HCT116 (cell line): ENCODE data around the gene SEMA6B. TPM values are rescaled to one million over a fixed set of nuclear protein-coding genes. Genes with fewer than 3 reads are reported as not detected.

ENCODE experiments used
- ATAC-seq: fragments of 200-7000 bp; cut with Tn5 transposase; 2 replicates; pipeline ENCODE4 v1.9.1; 2020; ENCODE audit warnings: mild to moderate bottlenecking, moderate library complexity
- BruUV-seq: library from RNA; stranded (reverse); fragments of 400-500 nt; replicated peaks from 2 replicates; lab custom pipeline; 2021; lab: Mats Ljungman, UMichigan
- CTCF ChIA-PET: fragments of 300-600 bp; sonication (Branson Sonifier 250); formaldehyde crosslinking; loops from one replicate; lab custom pipeline; 2021; ENCODE audit warnings: antibody characterized with exemption; lab: Charles Lee
- POLR2A ChIA-PET: fragments of 300-600, 350-600 bp; sonication (Branson Sonifier 250); formaldehyde crosslinking; loops from one replicate; lab custom pipeline; 2021; ENCODE audit warnings: antibody characterized with exemption; lab: Charles Lee
- RAD21 ChIA-PET, 2 experiments: fragments of 300-600 bp; sonication (Branson Sonifier 250); formaldehyde crosslinking; loops; one replicate each; lab custom pipeline; 2023; ENCODE audit warnings: low total read pairs in 2 of 2; ENCODE audit not compliant: uncharacterized antibody in 2 of 2, unreplicated experiment in 2 of 2, low non-redundant PET in 1 of 2; lab: Charles Lee
- DNase-seq: peaks from one replicate; pipeline ENCODE4 v3.0.0-alpha.2; 2010; ENCODE audit warnings: low read depth, low spot score
- H2AFZ ChIP-seq: fragments of 200-600 bp; shearing (Covaris generic), sonication (generic); 2 replicates; pipeline ENCODE4 v1.6.1; 2017; ENCODE audit warnings: low read depth, mixed run types, mixed read lengths, antibody characterized with exemption, low read length; ENCODE audit not compliant: poor library complexity, severe bottlenecking
- H3K27ac ChIP-seq: 2 replicates; pipeline ENCODE4 v1.5.1; 2012; ENCODE audit warnings: low read depth, low read length
- H3K27me3 ChIP-seq: fragments of 200-600 bp; sonication (generic); 2 replicates; pipeline ENCODE4 v1.6.1; 2016; ENCODE audit warnings: mixed run types, low read length, mixed read lengths; ENCODE audit not compliant: insufficient read depth
- H3K36me3 ChIP-seq, 2 experiments: fragments of 200-500 bp in 1 of 2; fragments of 200-600 bp in 1 of 2; sonication (Bioruptor generic) in 1 of 2; sonication (generic) in 1 of 2; 2 replicates each; pipeline versions ENCODE4 v1.5.1 to v1.6.1; 2014 to 2016; ENCODE audit warnings: low read length in 2 of 2, inconsistent platforms in 1 of 2, mixed read lengths in 1 of 2, mixed run types in 1 of 2; ENCODE audit not compliant: insufficient read depth in 2 of 2, control insufficient read depth in 1 of 2
- H3K4me1 ChIP-seq, 2 experiments: fragments of 200-600 bp in 1 of 2; sonication (generic) in 1 of 2; 2 replicates each; pipeline versions ENCODE4 v1.5.1 to v1.6.1; 2012 to 2017; ENCODE audit warnings: low read length in 2 of 2, inconsistent platforms in 1 of 2, mild to moderate bottlenecking in 1 of 2, mixed read lengths in 1 of 2, mixed run types in 1 of 2, moderate library complexity in 1 of 2; ENCODE audit not compliant: insufficient read depth in 2 of 2, control insufficient read depth in 1 of 2
- H3K4me2 ChIP-seq: fragments of 200-600 bp; sonication (generic); 2 replicates; pipeline ENCODE4 v1.6.1; 2017; ENCODE audit warnings: mixed run types, low read length, mixed read lengths
- H3K4me3 ChIP-seq, 2 experiments: fragments of 200-600 bp in 1 of 2; sonication (generic) in 1 of 2; replicated peaks in 1 of 2; 2 replicates each; pipeline ENCODE4 v1.5.1; 2011 to 2016; ENCODE audit warnings: low read length in 2 of 2, control low read depth in 1 of 2, low read depth in 1 of 2, mild to moderate bottlenecking in 1 of 2, mixed read lengths in 1 of 2, mixed run types in 1 of 2
- H3K79me2 ChIP-seq: fragments of 200-600 bp; sonication (generic); 2 replicates; pipeline ENCODE4 v1.6.1; 2017; ENCODE audit warnings: mild to moderate bottlenecking, mixed run types, low read length, moderate library complexity, mixed read lengths; ENCODE audit not compliant: insufficient read depth
- H3K9ac ChIP-seq: fragments of 200-600 bp; sonication (generic); 2 replicates; pipeline ENCODE4 v1.6.1; 2016; ENCODE audit warnings: low read length, mixed read lengths
- H3K9me2 ChIP-seq: fragments of 200-600 bp; sonication (generic), shearing (Covaris generic); 2 replicates; pipeline ENCODE4 v1.6.1; 2017; ENCODE audit warnings: mixed run types, mild to moderate bottlenecking, moderate library complexity; ENCODE audit not compliant: insufficient read depth
- H3K9me3 ChIP-seq, 2 experiments: fragments of 200-500 bp in 1 of 2; fragments of 200-600 bp in 1 of 2; sonication (Bioruptor generic) in 1 of 2; sonication (generic) in 1 of 2; 2 replicates each; pipeline ENCODE4 v1.6.1; 2014 to 2017; ENCODE audit warnings: low read length in 2 of 2, mixed read lengths in 2 of 2, inconsistent platforms in 1 of 2, low read depth in 1 of 2, mild to moderate bottlenecking in 1 of 2, mixed run types in 1 of 2, moderate library complexity in 1 of 2; ENCODE audit not compliant: control insufficient read depth in 1 of 2, insufficient read depth in 1 of 2
- H4K20me1 ChIP-seq: fragments of 200-600 bp; sonication (generic), shearing (Covaris generic); 2 replicates; pipeline ENCODE4 v1.6.1; 2017; ENCODE audit warnings: mixed run types, mild to moderate bottlenecking, moderate library complexity; ENCODE audit not compliant: insufficient read depth
- ATF3 ChIP-seq: IDR thresholded peaks from 2 replicates; pipeline ENCODE4 v1.6.1; 2012
- CBX3 ChIP-seq: IDR thresholded peaks from 2 replicates; pipeline ENCODE4 v1.6.1; 2012; ENCODE audit warnings: low read depth
- EGR1 ChIP-seq: IDR thresholded peaks from 2 replicates; pipeline ENCODE4 v1.6.1; 2012; ENCODE audit warnings: low read depth
- EZH2 ChIP-seq: fragments of 200-600 bp; sonication (generic); IDR thresholded peaks from 2 replicates; pipeline ENCODE4 v1.6.1; 2017; ENCODE audit warnings: antibody characterized with exemption, mixed run types
- EZH2phosphoT487 ChIP-seq: fragments of 200-600 bp; IDR thresholded peaks from 2 replicates; pipeline ENCODE4 v1.6.1; 2018; ENCODE audit warnings: antibody characterized with exemption, borderline replicate concordance
- FOSL1 ChIP-seq: IDR thresholded peaks from 2 replicates; pipeline ENCODE4 v1.6.1; 2012; ENCODE audit warnings: low read depth
- POLR2A ChIP-seq: IDR thresholded peaks from 2 replicates; pipeline ENCODE4 v1.7.0; 2011; ENCODE audit warnings: borderline replicate concordance; ENCODE audit not compliant: insufficient read depth, insufficient read length; ENCODE audit errors: extremely low read depth
- POLR2AphosphoS5 ChIP-seq: IDR thresholded peaks from 2 replicates; pipeline ENCODE4 v1.6.1; 2011; ENCODE audit warnings: mild to moderate bottlenecking, low read depth, low read length, moderate library complexity
- RAD21 ChIP-seq: IDR thresholded peaks from 2 replicates; pipeline ENCODE4 v1.6.1; 2012; ENCODE audit warnings: low read depth, mild to moderate bottlenecking
- SIN3A ChIP-seq: IDR thresholded peaks from 2 replicates; pipeline ENCODE4 v1.6.1; 2012; ENCODE audit warnings: low read depth
- SRF ChIP-seq: IDR thresholded peaks from 2 replicates; pipeline ENCODE4 v1.6.1; 2012; ENCODE audit warnings: low read depth
- TCF7L2 ChIP-seq: IDR thresholded peaks from 2 replicates; pipeline ENCODE4 v1.7.0; 2011; ENCODE audit warnings: borderline replicate concordance, inconsistent platforms; ENCODE audit not compliant: insufficient read depth, insufficient read length; ENCODE audit errors: extremely low read depth
- ZBTB33 ChIP-seq: IDR thresholded peaks from 2 replicates; pipeline ENCODE4 v1.6.1; 2011; ENCODE audit warnings: mild to moderate bottlenecking, low read length, moderate library complexity; ENCODE audit not compliant: insufficient replicate concordance; ENCODE audit errors: extremely low read depth
- ZFX ChIP-seq: fragments of 450-650 bp; IDR thresholded peaks from 2 replicates; pipeline ENCODE4 v1.6.1; 2017
- ZNF274 ChIP-seq: fragments of 200-500 bp; sonication (Bioruptor generic); IDR thresholded peaks from 2 replicates; pipeline ENCODE4 v1.6.1; 2014; ENCODE audit warnings: mild to moderate bottlenecking, low read depth, low read length, inconsistent platforms
- intact Hi-C: fragments of 100-400 bp; cut with micrococcal nuclease; formaldehyde crosslinking; loops from 2 replicates; pipeline ENCODE4 v1.10.0; 2022
- total RNA-seq: library from RNA; stranded (reverse); gene quantifications from one replicate; pipeline ENCODE4 v1.2.1, GENCODE V29; 2021; ENCODE audit not compliant: unreplicated experiment
- TF ChIP-seq, protein P1 (sequence below): IDR thresholded peaks from 2 replicates; pipeline ENCODE4 v1.6.1; 2012; ENCODE audit warnings: low read depth

SEMA6B gene
- total RNA-seq, 1 experiment from 2014 or later: 58.4 TPM

- H3K36me3 ChIP-seq: no peaks in the 10 kb centered on the region
- ChIA-PET POLR2A (no interaction called here), RAD21 (no interaction called here), CTCF (interaction anchor here (2.0 kb wide), 1 partner anchor 9 kb away, joined by 8 read pairs; no protein-coding TSS in a partner anchor)
- H4K20me1 ChIP-seq: no peaks in the 10 kb centered on the region
- H3K4me2 ChIP-seq: no peak overlapping the region
- intact Hi-C loops: no loop called here
- H3K9me2 ChIP-seq: no peaks in the 10 kb centered on the region
- no peak overlapping the region for H3K27ac ChIP-seq
- ATAC-seq (0 out of 2 replicates have a peak, but pooled peaks have one; percentile 23), DNase-seq (no peak)
- TF ChIP-seq TCF7L2: no peak
- no peak for TF ChIP-seq FOSL1
- no peak for TF ChIP-seq ZBTB33
- TF ChIP-seq SIN3A: no peak
- no peak for TF ChIP-seq ATF3
- no peak for TF ChIP-seq SRF
- no peak for TF ChIP-seq CBX3
- TF ChIP-seq, protein P1, sequence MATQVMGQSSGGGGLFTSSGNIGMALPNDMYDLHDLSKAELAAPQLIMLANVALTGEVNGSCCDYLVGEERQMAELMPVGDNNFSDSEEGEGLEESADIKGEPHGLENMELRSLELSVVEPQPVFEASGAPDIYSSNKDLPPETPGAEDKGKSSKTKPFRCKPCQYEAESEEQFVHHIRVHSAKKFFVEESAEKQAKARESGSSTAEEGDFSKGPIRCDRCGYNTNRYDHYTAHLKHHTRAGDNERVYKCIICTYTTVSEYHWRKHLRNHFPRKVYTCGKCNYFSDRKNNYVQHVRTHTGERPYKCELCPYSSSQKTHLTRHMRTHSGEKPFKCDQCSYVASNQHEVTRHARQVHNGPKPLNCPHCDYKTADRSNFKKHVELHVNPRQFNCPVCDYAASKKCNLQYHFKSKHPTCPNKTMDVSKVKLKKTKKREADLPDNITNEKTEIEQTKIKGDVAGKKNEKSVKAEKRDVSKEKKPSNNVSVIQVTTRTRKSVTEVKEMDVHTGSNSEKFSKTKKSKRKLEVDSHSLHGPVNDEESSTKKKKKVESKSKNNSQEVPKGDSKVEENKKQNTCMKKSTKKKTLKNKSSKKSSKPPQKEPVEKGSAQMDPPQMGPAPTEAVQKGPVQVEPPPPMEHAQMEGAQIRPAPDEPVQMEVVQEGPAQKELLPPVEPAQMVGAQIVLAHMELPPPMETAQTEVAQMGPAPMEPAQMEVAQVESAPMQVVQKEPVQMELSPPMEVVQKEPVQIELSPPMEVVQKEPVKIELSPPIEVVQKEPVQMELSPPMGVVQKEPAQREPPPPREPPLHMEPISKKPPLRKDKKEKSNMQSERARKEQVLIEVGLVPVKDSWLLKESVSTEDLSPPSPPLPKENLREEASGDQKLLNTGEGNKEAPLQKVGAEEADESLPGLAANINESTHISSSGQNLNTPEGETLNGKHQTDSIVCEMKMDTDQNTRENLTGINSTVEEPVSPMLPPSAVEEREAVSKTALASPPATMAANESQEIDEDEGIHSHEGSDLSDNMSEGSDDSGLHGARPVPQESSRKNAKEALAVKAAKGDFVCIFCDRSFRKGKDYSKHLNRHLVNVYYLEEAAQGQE: no peak
- TF ChIP-seq ZFX: no peak
- TF ChIP-seq EZH2phosphoT487: no peak
- no peak for TF ChIP-seq POLR2AphosphoS5
- TF ChIP-seq EGR1: no peak
- TF ChIP-seq EZH2: no peak
- no peak for TF ChIP-seq POLR2A
- no peak for TF ChIP-seq ZNF274
- no peak for TF ChIP-seq RAD21
- no peaks in the 10 kb centered on the region for H3K79me2 ChIP-seq
- no peaks in the 10 kb centered on the region for H3K9me3 ChIP-seq
- no peak overlapping the region for H2AFZ ChIP-seq
- no TSS peak for BruUV-seq
- no peak overlapping the region for H3K9ac ChIP-seq
- H3K27me3 ChIP-seq: no peaks in the 10 kb centered on the region
- H3K4me3 ChIP-seq: no peak overlapping the region
- peaks cover 0 to 4% of the 10 kb centered on the region in 2 experiments; a peak in 1 of 4 replicates for H3K4me1 ChIP-seq
Measured at GRCh38 chr19:4516199-4516938, 43.1 kb downstream of the SEMA6B start.
